ENCODE results near the gene ACTL10.

The ACTL10 gene

GRCh38 chr20:33656010-33656782, 10.5 kb upstream of the ACTL10 start:
- no peak overlapping the region for H3K4me3 Mint-ChIP-seq
- no peaks in the 10 kb centered on the region for H3K9me3 Mint-ChIP-seq
- peaks cover 6% of the 10 kb centered on the region for H3K36me3 Mint-ChIP-seq
- no peak for ATAC-seq
- peaks cover 22% of the 10 kb centered on the region for H3K4me1 Mint-ChIP-seq
- no peak overlapping the region for H3K27ac Mint-ChIP-seq
- no peaks in the 10 kb centered on the region for H3K27me3 Mint-ChIP-seq

- H3K27me3 Mint-ChIP-seq, result no peaks in the 10 kb centered on the region
- H3K9me3 Mint-ChIP-seq, result no peaks in the 10 kb centered on the region
- H3K36me3 Mint-ChIP-seq, result peaks cover 6% of the 10 kb centered on the region
- no peak for ATAC-seq
- H3K27ac Mint-ChIP-seq, result no peak overlapping the region
- peaks cover 18% of the 10 kb centered on the region for H3K4me1 Mint-ChIP-seq
- H3K4me3 Mint-ChIP-seq, result no peak overlapping the region
Observed at GRCh38 chr20:33656783-33657703, 9.7 kb upstream of the ACTL10 start.

GRCh38 chr20:33657704-33658095, 9.0 kb upstream of the ACTL10 start:
- H3K4me1 Mint-ChIP-seq, result peaks cover 15% of the 10 kb centered on the region
- no peak for ATAC-seq
- H3K36me3 Mint-ChIP-seq, result peaks cover 6% of the 10 kb centered on the region
- H3K27ac Mint-ChIP-seq, result no peak overlapping the region
- no peaks in the 10 kb centered on the region for H3K9me3 Mint-ChIP-seq
- no peaks in the 10 kb centered on the region for H3K27me3 Mint-ChIP-seq
- H3K4me3 Mint-ChIP-seq, result no peak overlapping the region

- H3K4me1 Mint-ChIP-seq, result peaks cover 11% of the 10 kb centered on the region
Observed at GRCh38 chr20:33658510-33658909, 8.2 kb upstream of the ACTL10 start.

GRCh38 chr20:33658929-33659328, 7.8 kb upstream of the ACTL10 start:
- H3K36me3 Mint-ChIP-seq, result peaks cover 6% of the 10 kb centered on the region
- H3K27me3 Mint-ChIP-seq, result no peaks in the 10 kb centered on the region
- H3K27ac Mint-ChIP-seq, result no peak overlapping the region
- H3K4me1 Mint-ChIP-seq, result peaks cover 10% of the 10 kb centered on the region
- no peak for ATAC-seq
- H3K9me3 Mint-ChIP-seq, result no peaks in the 10 kb centered on the region
- no peak overlapping the region for H3K4me3 Mint-ChIP-seq

More at GRCh38 chr20:33658510-33658909, 8.2 kb upstream of the ACTL10 start:
- Mint-ChIP-seq H3K27ac (no peak overlapping the region), H3K36me3 (peaks cover 6% of the 10 kb centered on the region), H3K27me3 (no peaks in the 10 kb centered on the region), H3K9me3 (no peaks in the 10 kb centered on the region), H3K4me3 (no peak overlapping the region)
- ATAC-seq, result no peak

- H3K4me3 Mint-ChIP-seq, result no peak overlapping the region
- H3K27me3 Mint-ChIP-seq, result no peaks in the 10 kb centered on the region
- H3K4me1 Mint-ChIP-seq, result peaks cover 15% of the 10 kb centered on the region
- H3K36me3 Mint-ChIP-seq, result peaks cover 6% of the 10 kb centered on the region
- H3K9me3 Mint-ChIP-seq, result no peaks in the 10 kb centered on the region
- ATAC-seq, result no peak
- H3K27ac Mint-ChIP-seq, result no peak overlapping the region
Observed at GRCh38 chr20:33659341-33660034, 7.3 kb upstream of the ACTL10 start.

- Mint-ChIP-seq H3K9me3 (no peaks in the 10 kb centered on the region), H3K4me3 (no peak overlapping the region), H3K27ac (no peak overlapping the region), H3K27me3 (no peaks in the 10 kb centered on the region), H3K36me3 (peaks cover 6% of the 10 kb centered on the region), H3K4me1 (peaks cover 22% of the 10 kb centered on the region)
- no peak for ATAC-seq
Observed at GRCh38 chr20:33660035-33660684, 6.6 kb upstream of the ACTL10 start.

GRCh38 chr20:33660685-33661058, 6.1 kb upstream of the ACTL10 start:
- H3K9me3 Mint-ChIP-seq, result no peaks in the 10 kb centered on the region
- H3K36me3 Mint-ChIP-seq, result peaks cover 6% of the 10 kb centered on the region
- no peak for ATAC-seq
- no peaks in the 10 kb centered on the region for H3K27me3 Mint-ChIP-seq
- H3K4me3 Mint-ChIP-seq, result no peak overlapping the region
- no peak overlapping the region for H3K27ac Mint-ChIP-seq
- H3K4me1 Mint-ChIP-seq, result peaks cover 26% of the 10 kb centered on the region

- H3K27ac Mint-ChIP-seq, result peak within 1 kb of the TSS; percentile 71
- H3K4me1 Mint-ChIP-seq, result peaks cover 35% of the 10 kb centered on the region
- no peak for ATAC-seq
- H3K36me3 Mint-ChIP-seq, result peaks cover 6% of the 10 kb centered on the region
- peak within 1 kb of the TSS; percentile 85 for H3K4me3 Mint-ChIP-seq
- no peaks in the 10 kb centered on the region for H3K9me3 Mint-ChIP-seq
- H3K27me3 Mint-ChIP-seq, result no peaks in the 10 kb centered on the region
Observed at GRCh38 chr20:33662172-33662571, 4.6 kb upstream of the ACTL10 start, which contains the start of gene C20orf144. TSS of gene C20orf144 (plus strand) at chr20:33662327. CDS start at chr20:33662346, 19 bp downstream.

- peaks cover 6% of the 10 kb centered on the region for H3K36me3 Mint-ChIP-seq
- no peaks in the 10 kb centered on the region for H3K27me3 Mint-ChIP-seq
- H3K4me3 Mint-ChIP-seq, result peak overlapping the region; percentile 85
- H3K9me3 Mint-ChIP-seq, result no peaks in the 10 kb centered on the region
- peaks cover 40% of the 10 kb centered on the region for H3K4me1 Mint-ChIP-seq
- peak overlapping the region; percentile 71 for H3K27ac Mint-ChIP-seq
- peak; percentile 78 for ATAC-seq
Observed at GRCh38 chr20:33663161-33664084, 3.3 kb upstream of the ACTL10 start.

- no peak for ATAC-seq
- Mint-ChIP-seq H3K4me3 (peak overlapping the region; percentile 85), H3K36me3 (peaks cover 1% of the 10 kb centered on the region), H3K9me3 (no peaks in the 10 kb centered on the region), H3K4me1 (peaks cover 42% of the 10 kb centered on the region), H3K27ac (peak overlapping the region; percentile 71), H3K27me3 (no peaks in the 10 kb centered on the region)
Observed at GRCh38 chr20:33664085-33664761, 2.5 kb upstream of the ACTL10 start.

- no peak for ATAC-seq
- H3K27ac Mint-ChIP-seq, result peak overlapping the region; percentile 71
- H3K4me1 Mint-ChIP-seq, result peaks cover 42% of the 10 kb centered on the region
- H3K36me3 Mint-ChIP-seq, result no peaks in the 10 kb centered on the region
- peak overlapping the region; percentile 85 for H3K4me3 Mint-ChIP-seq
- no peaks in the 10 kb centered on the region for H3K9me3 Mint-ChIP-seq
- H3K27me3 Mint-ChIP-seq, result no peaks in the 10 kb centered on the region
Observed at GRCh38 chr20:33664762-33665144, 2.0 kb upstream of the ACTL10 start.

- H3K4me3 Mint-ChIP-seq, result peak overlapping the region; percentile 86
- H3K4me1 Mint-ChIP-seq, result peaks cover 42% of the 10 kb centered on the region
- no peaks in the 10 kb centered on the region for H3K9me3 Mint-ChIP-seq
- H3K27me3 Mint-ChIP-seq, result no peaks in the 10 kb centered on the region
- no peaks in the 10 kb centered on the region for H3K36me3 Mint-ChIP-seq
- peak; percentile 51 for ATAC-seq
- peak overlapping the region; percentile 88 for H3K27ac Mint-ChIP-seq
Observed at GRCh38 chr20:33667245-33667675, 517 bp downstream of the ACTL10 start.
